HUES48 (cell line): ENCODE measurements around the gene LRP1-AS.

ENCODE experiments used
- H3K27ac ChIP-seq: one replicate; pipeline ENCODE4 v1.7.0; 2013; ENCODE audit warnings: low read depth, low read length, inconsistent platforms
- H3K27me3 ChIP-seq: 2 replicates; pipeline ENCODE4 v1.6.1; 2013; ENCODE audit warnings: mild to moderate bottlenecking, low read length; ENCODE audit not compliant: control insufficient read depth, insufficient read depth
- H3K36me3 ChIP-seq: 2 replicates; pipeline ENCODE4 v1.6.1; 2013; ENCODE audit warnings: low read length; ENCODE audit not compliant: control insufficient read depth, insufficient read depth
- H3K4me1 ChIP-seq: 2 replicates; pipeline ENCODE4 v1.6.1; 2013; ENCODE audit warnings: mild to moderate bottlenecking, low read length; ENCODE audit not compliant: control insufficient read depth, insufficient read depth
- H3K4me3 ChIP-seq: 2 replicates; pipeline ENCODE4 v1.5.1; 2013; ENCODE audit warnings: mild to moderate bottlenecking, low read depth, low read length
- H3K9ac ChIP-seq: 2 replicates; pipeline ENCODE4 v1.6.1; 2013; ENCODE audit warnings: mild to moderate bottlenecking, low read depth, low read length, moderate library complexity
- H3K9me3 ChIP-seq: 2 replicates; pipeline ENCODE4 v1.6.1; 2013; ENCODE audit warnings: low read length; ENCODE audit not compliant: control insufficient read depth, insufficient read depth

LRP1-AS gene

DNA sequence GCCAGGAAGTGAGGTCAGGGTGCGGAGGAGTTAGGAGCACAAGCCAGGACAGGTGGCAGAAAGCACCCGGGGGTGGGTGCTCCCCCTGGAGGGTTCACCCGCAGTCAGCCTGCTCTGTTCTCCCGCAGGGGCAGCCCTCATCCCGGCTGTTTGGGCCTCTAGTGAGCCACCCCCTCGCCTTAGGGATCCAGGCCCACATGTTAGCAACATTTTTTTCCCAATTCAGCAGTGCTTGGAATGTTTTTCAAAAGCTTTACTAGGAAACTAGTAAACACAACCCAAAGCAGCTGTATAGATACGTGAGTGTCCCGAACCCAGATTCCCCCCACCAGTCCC is 40.6 kb upstream of the LRP1-AS start:
- H3K36me3 ChIP-seq: peaks cover 100% of the 10 kb centered on the region
- no peak overlapping the region for H3K4me3 ChIP-seq
- H3K9me3 ChIP-seq: no peaks in the 10 kb centered on the region
- no peak overlapping the region for H3K27ac ChIP-seq
- H3K27me3 ChIP-seq: no peaks in the 10 kb centered on the region
- H3K9ac ChIP-seq: no peak overlapping the region
- H3K4me1 ChIP-seq: no peaks in the 10 kb centered on the region

DNA sequence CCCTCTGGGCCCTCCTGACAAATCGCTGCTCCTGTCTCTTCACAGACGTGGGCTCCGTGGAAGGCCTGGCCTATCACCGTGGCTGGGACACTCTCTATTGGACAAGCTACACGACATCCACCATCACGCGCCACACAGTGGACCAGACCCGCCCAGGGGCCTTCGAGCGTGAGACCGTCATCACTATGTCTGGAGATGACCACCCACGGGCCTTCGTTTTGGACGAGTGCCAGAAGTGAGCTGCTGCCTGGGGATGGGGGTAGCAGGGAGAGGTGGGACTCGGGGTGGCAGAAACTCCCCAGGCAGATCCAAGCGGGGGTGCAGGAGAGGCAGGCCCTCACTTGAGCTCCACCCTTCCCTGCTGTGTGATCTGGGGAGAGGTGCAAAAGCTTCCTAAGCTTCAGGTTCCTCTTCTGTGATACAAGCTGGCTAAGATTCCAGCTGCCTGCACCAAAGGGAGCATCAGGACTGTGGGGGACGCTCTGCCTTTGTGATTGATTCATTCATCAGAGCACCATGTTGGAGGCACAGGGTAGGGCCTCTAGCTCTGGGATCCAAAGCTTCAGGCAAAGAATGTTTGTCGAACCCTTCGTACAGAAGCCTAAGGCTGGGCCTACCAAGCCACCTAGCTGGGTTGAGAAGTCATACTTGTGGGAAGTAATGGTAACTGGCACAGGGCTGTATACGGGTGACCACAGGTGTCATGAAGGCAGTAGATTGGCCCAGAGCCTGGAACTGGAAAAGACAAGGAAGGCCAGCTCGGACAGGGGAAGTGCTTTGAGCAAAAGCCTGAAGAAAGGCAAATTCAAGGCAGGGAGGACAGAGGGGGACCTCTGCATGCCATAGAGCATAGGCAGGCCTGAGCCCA is 40.0 kb upstream of the LRP1-AS start:
- H3K27me3 ChIP-seq: no peaks in the 10 kb centered on the region
- no peak overlapping the region for H3K4me3 ChIP-seq
- no peaks in the 10 kb centered on the region for H3K9me3 ChIP-seq
- H3K36me3 ChIP-seq: peaks cover 94% of the 10 kb centered on the region
- H3K4me1 ChIP-seq: no peaks in the 10 kb centered on the region
- no peak overlapping the region for H3K27ac ChIP-seq
- H3K9ac ChIP-seq: no peak overlapping the region

DNA sequence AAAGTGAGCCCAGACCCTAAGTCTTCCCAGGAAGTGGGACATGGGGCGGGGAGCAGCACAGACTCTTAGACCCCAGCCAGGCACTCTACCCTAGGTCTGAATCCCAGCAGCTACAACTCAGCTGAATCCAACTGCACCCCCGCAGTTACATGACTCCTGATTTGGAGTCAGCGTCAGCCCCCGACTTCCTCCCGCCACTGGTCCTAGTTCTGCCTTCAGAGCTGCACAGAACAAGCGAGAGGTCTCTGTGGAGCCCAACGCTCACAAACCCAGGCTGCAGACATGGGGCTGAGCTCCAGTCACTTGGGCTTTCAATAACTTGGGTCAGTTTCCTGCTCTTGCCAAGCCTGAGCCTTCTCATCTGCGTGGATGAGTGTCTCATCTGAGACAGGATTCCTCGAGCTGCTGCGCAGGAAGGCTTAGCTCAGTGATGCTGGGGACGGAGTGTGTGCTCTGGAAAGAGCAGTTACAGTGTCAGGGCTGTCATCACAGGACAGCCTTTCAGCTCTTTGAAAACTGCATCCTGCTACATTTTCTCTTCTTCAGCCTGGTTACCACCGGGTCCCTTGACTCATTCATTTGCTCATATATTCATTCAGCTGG is 38.6 kb upstream of the LRP1-AS start:
- no peaks in the 10 kb centered on the region for H3K9me3 ChIP-seq
- no peak overlapping the region for H3K4me3 ChIP-seq
- no peak overlapping the region for H3K9ac ChIP-seq
- H3K4me1 ChIP-seq: no peaks in the 10 kb centered on the region
- H3K27me3 ChIP-seq: no peaks in the 10 kb centered on the region
- H3K36me3 ChIP-seq: peaks cover 91% of the 10 kb centered on the region
- H3K27ac ChIP-seq: no peak overlapping the region

DNA sequence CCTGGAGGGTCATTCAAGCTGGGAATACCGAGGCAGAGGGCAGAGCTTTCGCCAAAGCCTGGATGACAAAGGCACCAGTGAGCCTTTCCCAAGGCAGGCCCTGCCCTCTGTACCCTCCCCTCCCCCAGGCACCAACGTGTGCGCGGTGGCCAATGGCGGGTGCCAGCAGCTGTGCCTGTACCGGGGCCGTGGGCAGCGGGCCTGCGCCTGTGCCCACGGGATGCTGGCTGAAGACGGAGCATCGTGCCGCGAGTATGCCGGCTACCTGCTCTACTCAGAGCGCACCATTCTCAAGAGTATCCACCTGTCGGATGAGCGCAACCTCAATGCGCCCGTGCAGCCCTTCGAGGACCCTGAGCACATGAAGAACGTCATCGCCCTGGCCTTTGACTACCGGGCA is 38.0 kb upstream of the LRP1-AS start:
- H3K4me1 ChIP-seq: no peaks in the 10 kb centered on the region
- H3K9ac ChIP-seq: no peak overlapping the region
- no peaks in the 10 kb centered on the region for H3K9me3 ChIP-seq
- peaks cover 91% of the 10 kb centered on the region for H3K36me3 ChIP-seq
- no peaks in the 10 kb centered on the region for H3K27me3 ChIP-seq
- no peak overlapping the region for H3K27ac ChIP-seq
- H3K4me3 ChIP-seq: no peak overlapping the region

DNA sequence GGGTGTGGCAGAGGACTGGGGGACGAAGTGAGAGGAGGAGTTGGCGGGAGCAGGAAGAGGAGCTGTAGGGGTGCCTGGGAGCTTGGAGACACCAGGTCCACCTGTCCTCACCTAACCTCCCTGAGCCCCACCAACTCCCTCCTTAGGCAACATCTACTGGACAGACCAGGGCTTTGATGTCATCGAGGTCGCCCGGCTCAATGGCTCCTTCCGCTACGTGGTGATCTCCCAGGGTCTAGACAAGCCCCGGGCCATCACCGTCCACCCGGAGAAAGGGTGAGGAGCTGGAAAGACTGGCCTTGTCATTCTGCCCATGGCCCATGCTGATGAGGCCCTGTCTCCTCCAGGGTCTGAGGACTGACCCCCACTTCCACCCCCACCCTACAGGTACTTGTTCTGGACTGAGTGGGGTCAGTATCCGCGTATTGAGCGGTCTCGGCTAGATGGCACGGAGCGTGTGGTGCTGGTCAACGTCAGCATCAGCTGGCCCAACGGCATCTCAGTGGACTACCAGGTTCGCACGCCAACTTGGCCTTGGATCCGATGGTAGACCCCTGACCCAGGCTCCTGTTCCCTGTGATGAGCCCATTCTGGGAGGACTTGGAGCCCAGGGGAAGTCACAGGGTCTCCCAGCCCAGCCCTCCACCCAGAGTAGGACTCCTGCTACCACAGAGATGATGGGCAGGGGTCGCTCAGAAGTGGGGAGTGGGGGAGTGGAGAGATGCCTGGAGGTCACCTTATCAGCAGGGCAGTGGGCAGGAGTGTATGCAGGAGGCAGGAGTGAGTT is 36.7 kb upstream of the LRP1-AS start:
- Histone ChIP-seq H3K9me3 (no peaks in the 10 kb centered on the region), H3K27ac (no peak overlapping the region), H3K36me3 (peaks cover 91% of the 10 kb centered on the region), H3K27me3 (no peaks in the 10 kb centered on the region), H3K9ac (no peak overlapping the region), H3K4me1 (no peaks in the 10 kb centered on the region), H3K4me3 (no peak overlapping the region)

DNA sequence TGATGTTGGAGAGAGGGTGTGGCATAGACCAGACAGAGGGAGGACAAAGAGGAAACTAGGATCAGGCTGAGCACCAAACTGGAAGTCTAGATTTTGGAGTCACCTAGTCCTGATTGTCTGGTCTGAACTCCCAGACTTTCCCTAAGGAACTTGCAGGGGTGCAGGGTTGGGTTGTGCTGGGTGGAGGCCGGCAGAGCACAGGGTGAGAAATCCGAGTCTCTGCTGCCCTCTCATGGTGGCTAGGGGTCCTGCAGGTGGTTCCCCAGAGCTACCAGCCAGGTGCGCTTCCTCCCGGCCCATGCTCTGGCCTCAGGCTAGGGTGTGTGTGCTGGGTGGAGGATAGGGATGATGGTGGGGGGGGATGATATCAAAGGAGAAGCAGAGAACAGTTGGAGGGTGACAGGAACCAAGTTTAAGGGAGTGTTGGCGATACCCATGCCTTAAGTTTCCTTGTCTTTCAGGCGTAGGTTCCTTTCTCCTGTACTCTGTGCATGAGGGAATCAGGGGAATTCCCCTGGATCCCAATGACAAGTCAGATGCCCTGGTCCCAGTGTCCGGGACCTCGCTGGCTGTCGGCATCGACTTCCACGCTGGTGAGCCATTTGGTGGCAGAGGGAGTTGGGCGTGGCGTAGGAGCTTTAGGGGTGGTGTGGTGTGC is 35.6 kb upstream of the LRP1-AS start:
- Histone ChIP-seq H3K4me3 (no peak overlapping the region), H3K27ac (no peak overlapping the region), H3K9me3 (no peaks in the 10 kb centered on the region), H3K9ac (no peak overlapping the region), H3K27me3 (no peaks in the 10 kb centered on the region), H3K36me3 (peaks cover 91% of the 10 kb centered on the region), H3K4me1 (no peaks in the 10 kb centered on the region)

DNA sequence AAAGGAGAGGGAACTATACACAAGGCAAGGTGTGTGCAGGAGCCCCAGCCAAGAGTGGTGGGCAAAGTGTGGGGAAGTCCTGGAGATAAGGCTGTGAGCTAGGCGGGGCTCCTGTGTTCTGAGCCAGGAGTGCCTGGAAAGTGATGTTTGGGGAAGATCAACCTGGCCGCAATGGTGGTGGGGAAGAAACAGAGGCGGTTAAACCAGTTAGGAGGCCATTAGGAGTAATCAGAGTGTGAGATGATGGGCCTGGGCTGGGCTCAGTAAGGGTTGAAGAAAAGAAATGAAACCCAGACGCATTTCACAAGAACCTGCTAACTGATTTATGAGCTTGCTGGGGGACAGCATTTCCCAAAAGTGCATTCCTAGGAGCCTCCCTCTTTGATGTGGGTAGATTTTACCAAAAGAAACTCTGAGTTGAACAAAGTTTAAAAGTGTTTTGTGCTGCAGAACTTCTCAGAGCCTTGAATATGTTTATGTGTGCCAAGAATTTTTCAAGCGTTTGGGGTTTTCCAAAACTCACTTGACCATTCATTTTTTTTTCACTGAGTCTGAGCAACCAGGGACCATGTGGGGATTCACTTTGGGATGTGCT is 34.2 kb upstream of the LRP1-AS start:
- Histone ChIP-seq H3K9ac (no peak overlapping the region), H3K4me3 (no peak overlapping the region), H3K27me3 (no peaks in the 10 kb centered on the region), H3K27ac (no peak overlapping the region), H3K36me3 (peaks cover 91% of the 10 kb centered on the region), H3K9me3 (no peaks in the 10 kb centered on the region), H3K4me1 (no peaks in the 10 kb centered on the region)

DNA sequence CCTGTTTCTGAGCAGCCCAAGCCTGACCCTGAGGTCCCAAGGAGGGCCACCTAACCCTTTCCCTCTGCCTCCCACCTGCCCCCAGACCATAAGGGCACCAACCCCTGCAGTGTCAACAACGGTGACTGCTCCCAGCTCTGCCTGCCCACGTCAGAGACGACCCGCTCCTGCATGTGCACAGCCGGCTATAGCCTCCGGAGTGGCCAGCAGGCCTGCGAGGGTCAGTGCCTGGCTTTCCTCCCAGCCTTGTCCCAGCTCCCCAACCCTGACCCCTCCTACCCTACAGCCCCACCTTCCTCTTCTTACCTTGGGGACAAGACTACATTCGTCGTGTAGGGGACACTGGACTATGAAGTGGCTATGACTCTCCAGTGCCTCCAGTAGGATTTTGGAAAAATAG is 33.7 kb upstream of the LRP1-AS start:
- no peaks in the 10 kb centered on the region for H3K9me3 ChIP-seq
- H3K27me3 ChIP-seq: no peaks in the 10 kb centered on the region
- H3K27ac ChIP-seq: no peak overlapping the region
- H3K9ac ChIP-seq: no peak overlapping the region
- no peaks in the 10 kb centered on the region for H3K4me1 ChIP-seq
- peaks cover 91% of the 10 kb centered on the region for H3K36me3 ChIP-seq
- H3K4me3 ChIP-seq: no peak overlapping the region

DNA sequence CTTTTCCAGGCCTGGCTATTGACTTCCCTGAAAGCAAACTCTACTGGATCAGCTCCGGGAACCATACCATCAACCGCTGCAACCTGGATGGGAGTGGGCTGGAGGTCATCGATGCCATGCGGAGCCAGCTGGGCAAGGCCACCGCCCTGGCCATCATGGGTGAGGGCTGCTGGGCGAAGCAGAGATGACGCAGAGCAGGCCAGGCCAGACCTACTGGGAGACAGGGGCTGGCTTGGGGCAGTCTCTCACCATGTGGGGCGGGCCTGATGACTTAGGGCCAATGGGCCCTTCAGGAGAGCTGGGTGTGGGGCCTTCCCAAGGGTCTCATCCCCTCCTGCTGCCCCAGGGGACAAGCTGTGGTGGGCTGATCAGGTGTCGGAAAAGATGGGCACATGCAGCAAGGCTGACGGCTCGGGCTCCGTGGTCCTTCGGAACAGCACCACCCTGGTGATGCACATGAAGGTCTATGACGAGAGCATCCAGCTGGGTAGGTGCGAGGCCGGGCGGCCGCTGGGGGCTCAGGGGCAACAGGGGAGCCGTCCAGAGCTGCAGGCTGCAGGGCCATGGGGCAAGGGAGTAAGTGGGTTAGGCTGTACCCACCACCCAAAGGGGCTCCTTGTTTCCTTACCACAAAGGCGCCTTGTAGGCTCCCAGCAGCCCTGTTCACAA is 33.0 kb upstream of the LRP1-AS start:
- H3K27me3 ChIP-seq: no peaks in the 10 kb centered on the region
- peaks cover 90% of the 10 kb centered on the region for H3K36me3 ChIP-seq
- H3K9ac ChIP-seq: no peak overlapping the region
- no peak overlapping the region for H3K27ac ChIP-seq
- H3K4me3 ChIP-seq: no peak overlapping the region
- H3K4me1 ChIP-seq: no peaks in the 10 kb centered on the region
- no peaks in the 10 kb centered on the region for H3K9me3 ChIP-seq

DNA sequence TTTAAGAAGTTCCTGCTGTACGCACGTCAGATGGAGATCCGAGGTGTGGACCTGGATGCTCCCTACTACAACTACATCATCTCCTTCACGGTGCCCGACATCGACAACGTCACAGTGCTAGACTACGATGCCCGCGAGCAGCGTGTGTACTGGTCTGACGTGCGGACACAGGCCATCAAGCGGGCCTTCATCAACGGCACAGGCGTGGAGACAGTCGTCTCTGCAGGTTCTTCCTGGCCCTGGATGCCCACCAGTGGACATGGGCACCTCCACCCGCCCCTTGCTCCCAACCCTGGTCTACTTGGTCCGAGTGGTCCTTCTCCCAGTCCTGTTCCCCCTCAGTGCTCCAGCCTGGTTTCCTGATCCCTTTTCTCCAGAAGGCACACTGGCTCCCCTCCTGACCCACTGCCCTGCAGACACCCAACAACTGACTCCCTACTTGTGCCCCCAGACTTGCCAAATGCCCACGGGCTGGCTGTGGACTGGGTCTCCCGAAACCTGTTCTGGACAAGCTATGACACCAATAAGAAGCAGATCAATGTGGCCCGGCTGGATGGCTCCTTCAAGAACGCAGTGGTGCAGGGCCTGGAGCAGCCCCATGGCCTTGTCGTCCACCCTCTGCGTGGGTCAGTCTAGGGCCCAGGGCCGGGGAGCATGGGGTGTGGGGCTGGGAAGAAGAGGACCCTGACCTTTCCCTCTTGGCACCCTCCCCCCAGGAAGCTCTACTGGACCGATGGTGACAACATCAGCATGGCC is 32.1 kb upstream of the LRP1-AS start:
- no peak overlapping the region for H3K27ac ChIP-seq
- no peaks in the 10 kb centered on the region for H3K27me3 ChIP-seq
- no peak overlapping the region for H3K9ac ChIP-seq
- H3K4me3 ChIP-seq: no peak overlapping the region
- no peaks in the 10 kb centered on the region for H3K9me3 ChIP-seq
- peaks cover 88% of the 10 kb centered on the region for H3K36me3 ChIP-seq
- H3K4me1 ChIP-seq: no peaks in the 10 kb centered on the region
